Measurements from ENCODE around the gene SMCO1. TPM values are rescaled to one million over a fixed set of nuclear protein-coding genes. Genes with fewer than 3 reads are reported as not detected.
"Not testable (repeated sequence)": the region's sequence is repeated elsewhere in the genome, so short reads cannot be mapped to it uniquely, and the experiment has no call there.

SMCO1 gene
- total and polyA plus RNA-seq, 8 donors, result not detected

DNA sequence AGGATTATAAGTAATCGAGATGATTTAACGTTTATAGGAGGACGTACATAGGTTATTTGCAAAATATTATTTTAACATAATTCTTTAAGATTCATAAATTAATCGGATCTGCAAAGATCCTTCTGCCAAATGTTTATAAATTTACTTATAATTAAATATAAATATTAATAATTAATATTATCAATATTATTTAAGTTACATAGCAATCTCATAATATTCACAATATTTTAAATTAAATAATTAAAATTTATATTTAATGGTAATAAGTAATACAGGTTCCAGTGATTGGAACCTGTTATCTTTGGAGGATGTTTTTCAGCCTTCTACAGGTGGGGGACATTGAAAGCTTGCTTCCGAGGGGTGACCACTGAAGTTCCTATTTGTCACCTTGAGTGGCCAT, 37.1 kb upstream of the SMCO1 start:
- Histone ChIP-seq H3K4me3 (no peak overlapping the region), H3K27ac (no peak overlapping the region), H3K4me1 (peaks cover 0 to 6% (median 0%) of the 10 kb centered on the region in 4 donors), H3K27me3 (no peaks in the 10 kb centered on the region), H3K9me3 (peaks cover 0 to 17% (median 5%) of the 10 kb centered on the region in 4 donors), H3K36me3 (peaks cover 0 to 18% (median 10%) of the 10 kb centered on the region in 4 donors)
- intact Hi-C loops (cut with DNase I; ENCODE audit: low total_unique reads), result no loop called here
- TF ChIP-seq POLR2AphosphoS5 (IDR thresholded peaks at IDR 0.05) (no peak), EP300 (IDR thresholded peaks at IDR 0.05) (no peak), POLR2A (IDR thresholded peaks at IDR 0.05) (no peak)
- TF ChIP-seq, protein P1, sequence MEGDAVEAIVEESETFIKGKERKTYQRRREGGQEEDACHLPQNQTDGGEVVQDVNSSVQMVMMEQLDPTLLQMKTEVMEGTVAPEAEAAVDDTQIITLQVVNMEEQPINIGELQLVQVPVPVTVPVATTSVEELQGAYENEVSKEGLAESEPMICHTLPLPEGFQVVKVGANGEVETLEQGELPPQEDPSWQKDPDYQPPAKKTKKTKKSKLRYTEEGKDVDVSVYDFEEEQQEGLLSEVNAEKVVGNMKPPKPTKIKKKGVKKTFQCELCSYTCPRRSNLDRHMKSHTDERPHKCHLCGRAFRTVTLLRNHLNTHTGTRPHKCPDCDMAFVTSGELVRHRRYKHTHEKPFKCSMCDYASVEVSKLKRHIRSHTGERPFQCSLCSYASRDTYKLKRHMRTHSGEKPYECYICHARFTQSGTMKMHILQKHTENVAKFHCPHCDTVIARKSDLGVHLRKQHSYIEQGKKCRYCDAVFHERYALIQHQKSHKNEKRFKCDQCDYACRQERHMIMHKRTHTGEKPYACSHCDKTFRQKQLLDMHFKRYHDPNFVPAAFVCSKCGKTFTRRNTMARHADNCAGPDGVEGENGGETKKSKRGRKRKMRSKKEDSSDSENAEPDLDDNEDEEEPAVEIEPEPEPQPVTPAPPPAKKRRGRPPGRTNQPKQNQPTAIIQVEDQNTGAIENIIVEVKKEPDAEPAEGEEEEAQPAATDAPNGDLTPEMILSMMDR (IDR thresholded peaks at IDR 0.05), result no peak
- 92 to 98% (median 96%) methylated on average over 5 of the region's 5 CpGs for WGBS, 5 donors
- DNase-seq, result no peak

DNA sequence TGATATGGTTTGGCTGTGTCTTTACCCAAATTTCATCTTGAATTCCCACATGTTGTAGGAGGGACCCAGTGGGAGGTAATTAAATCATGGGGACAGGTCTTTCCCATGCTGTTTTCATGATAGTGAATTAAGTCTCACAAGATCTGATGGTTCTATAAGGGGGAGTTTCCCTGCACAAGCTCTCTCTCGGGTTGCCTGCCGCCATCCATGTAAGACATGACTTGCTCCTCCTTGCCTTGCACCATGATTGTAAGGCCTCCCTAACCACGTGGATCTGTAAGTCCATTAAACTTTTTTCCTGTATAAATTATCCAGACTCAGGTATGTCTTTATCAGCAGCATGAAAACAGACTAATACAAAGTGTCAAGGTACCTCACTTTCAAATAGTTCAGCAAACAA, 35.0 kb upstream of the SMCO1 start:
- H3K4me3 ChIP-seq; H3K4me1 ChIP-seq; DNase-seq; H3K27me3 ChIP-seq; H3K27ac ChIP-seq; intact Hi-C loops (cut with DNase I; ENCODE audit: low total_unique reads): not testable (repeated sequence)
- H3K9me3 ChIP-seq, result peaks cover 0 to 17% (median 5%) of the 10 kb centered on the region in 4 donors
- H3K36me3 ChIP-seq, result peaks cover 0 to 16% (median 7%) of the 10 kb centered on the region in 4 donors
- 79 to 88% (median 84%) methylated on average over 3 of the region's 3 CpGs for WGBS, 5 donors

DNA sequence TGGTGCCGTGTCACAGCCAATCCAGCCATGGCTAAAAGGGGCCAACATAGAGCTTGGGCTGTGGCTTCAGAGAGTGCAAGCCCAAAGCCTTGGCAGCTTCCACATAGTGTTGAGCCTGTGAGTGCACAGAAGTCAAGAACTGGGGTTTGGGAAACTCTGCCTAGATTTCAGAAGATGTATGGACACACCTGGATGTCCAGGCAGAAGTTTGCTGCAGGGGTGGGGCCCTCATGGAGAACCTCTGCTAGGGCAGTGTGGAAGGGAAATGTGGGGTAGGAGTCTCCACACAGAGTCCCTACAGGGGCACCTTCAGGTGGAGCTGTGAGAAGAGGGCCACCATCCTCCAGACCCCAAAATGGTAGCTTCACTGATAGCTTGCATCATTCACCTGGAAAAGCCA, 34.2 kb upstream of the SMCO1 start:
- peaks cover 0 to 14% (median 6%) of the 10 kb centered on the region in 4 donors for H3K36me3 ChIP-seq
- H3K9me3 ChIP-seq, result peaks cover 0 to 17% (median 5%) of the 10 kb centered on the region in 4 donors
- H3K4me1 ChIP-seq; H3K27me3 ChIP-seq; intact Hi-C loops (cut with DNase I; ENCODE audit: low total_unique reads); DNase-seq; H3K4me3 ChIP-seq; H3K27ac ChIP-seq: not testable (repeated sequence)
- WGBS, 5 donors, result 96 to 100% (median 100%) methylated on average over 1 of the region's 1 CpG

DNA sequence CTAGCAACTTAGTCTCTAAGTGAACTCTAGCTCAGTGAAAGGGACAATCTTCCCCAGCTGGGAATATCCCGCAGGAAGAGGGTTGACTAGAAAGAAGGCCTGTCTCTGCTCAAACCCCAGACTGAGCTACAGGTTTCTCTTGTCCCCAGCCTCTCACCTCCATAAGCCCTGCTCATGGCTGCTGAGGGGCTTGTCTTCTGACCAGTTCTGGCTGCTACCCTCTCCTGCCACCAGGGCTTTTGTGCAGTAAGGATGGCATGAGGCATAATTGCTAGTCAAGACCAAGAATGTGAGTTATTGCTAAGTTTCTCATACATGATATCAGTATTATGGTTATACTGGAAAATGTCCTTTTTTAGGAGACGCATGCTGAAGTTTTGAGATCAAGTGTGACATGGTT, 31.9 kb upstream of the SMCO1 start:
- Histone ChIP-seq H3K4me1 (no peaks in the 10 kb centered on the region), H3K27me3 (no peaks in the 10 kb centered on the region), H3K27ac (no peak overlapping the region), H3K36me3 (no peaks in the 10 kb centered on the region), H3K4me3 (no peak overlapping the region), H3K9me3 (peaks cover 0 to 17% (median 5%) of the 10 kb centered on the region in 4 donors)
- intact Hi-C loops (cut with DNase I; ENCODE audit: low total_unique reads), result no loop called here
- no peak for DNase-seq
- TF ChIP-seq POLR2AphosphoS5 (IDR thresholded peaks at IDR 0.05), result no peak
- 86 to 100% (median 93%) methylated on average over 2 of the region's 2 CpGs for WGBS, 5 donors

DNA sequence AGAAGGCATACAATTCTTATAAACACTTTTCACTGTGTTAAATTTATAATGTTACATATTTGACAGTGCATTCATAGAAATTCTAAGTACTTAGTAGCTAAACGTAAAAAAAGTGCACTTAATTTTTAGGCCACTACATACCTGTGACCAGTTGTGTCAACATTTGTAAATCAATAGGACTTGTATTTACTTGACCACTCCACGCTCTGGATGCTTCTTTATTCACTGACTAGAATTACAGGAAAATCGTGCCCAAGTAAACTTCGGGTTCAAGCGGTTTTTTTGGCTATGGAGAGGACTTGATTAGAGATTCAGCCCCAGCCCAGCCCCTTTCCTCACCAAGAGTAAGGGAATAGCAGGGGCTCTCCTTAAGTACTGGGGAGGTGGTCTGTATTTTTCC, 31.4 kb upstream of the SMCO1 start:
- no peak for DNase-seq
- H3K36me3 ChIP-seq, result no peaks in the 10 kb centered on the region

DNA sequence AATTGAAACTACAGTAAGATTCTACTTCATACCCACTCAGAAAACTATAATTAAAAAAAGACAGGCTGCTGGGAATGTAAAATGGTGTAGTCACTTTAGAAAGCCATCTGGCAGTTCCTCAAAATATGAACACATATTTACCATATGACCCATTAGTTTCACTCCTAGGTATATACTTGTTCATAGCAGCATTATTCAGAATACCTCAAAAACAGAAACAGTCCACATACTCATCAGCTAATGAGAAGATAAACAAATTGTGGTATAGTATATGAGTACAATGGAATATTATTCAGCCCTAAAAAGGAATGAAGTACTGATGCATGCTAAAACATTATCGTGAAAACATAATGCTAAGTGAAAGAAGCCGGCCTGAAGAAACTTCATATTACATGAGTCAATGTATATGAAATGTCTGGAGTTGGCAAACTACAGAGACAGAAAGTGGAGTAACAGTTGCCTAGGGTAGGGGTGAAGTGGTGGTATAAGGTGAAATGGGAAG, 29.4 kb upstream of the SMCO1 start:
- WGBS, 5 donors, result 91 to 100% (median 97%) methylated on average over 2 of the region's 2 CpGs
- TF ChIP-seq, protein P1 (IDR thresholded peaks at IDR 0.05), result no peak
- TF ChIP-seq EP300 (IDR thresholded peaks at IDR 0.05) (no peak), POLR2A (IDR thresholded peaks at IDR 0.05) (no peak), POLR2AphosphoS5 (IDR thresholded peaks at IDR 0.05) (no peak)
- no peaks in the 10 kb centered on the region for H3K36me3 ChIP-seq
- intact Hi-C loops (cut with DNase I; ENCODE audit: low total_unique reads), result no loop called here
- H3K4me1 ChIP-seq, result no peaks in the 10 kb centered on the region
- H3K27ac ChIP-seq, result no peak overlapping the region
- H3K9me3 ChIP-seq, result peaks cover 0 to 9% (median 4%) of the 10 kb centered on the region in 4 donors
- no peak overlapping the region for H3K4me3 ChIP-seq
- no peaks in the 10 kb centered on the region for H3K27me3 ChIP-seq
- no peak for DNase-seq

More for the DNA sequence above, 31.4 kb upstream of the SMCO1 start:
- TF ChIP-seq, protein P1 (IDR thresholded peaks at IDR 0.05), result no peak
- intact Hi-C loops (cut with DNase I; ENCODE audit: low total_unique reads), result no loop called here
- Histone ChIP-seq H3K9me3 (peaks cover 0 to 17% (median 5%) of the 10 kb centered on the region in 4 donors), H3K4me1 (no peaks in the 10 kb centered on the region), H3K27me3 (no peaks in the 10 kb centered on the region), H3K27ac (no peak overlapping the region), H3K4me3 (no peak overlapping the region)
- WGBS, 5 donors, result 28 to 50% (median 39%) methylated on average over 5 of the region's 5 CpGs

Measured in stomach (tissue), 9 donors.